ENCODE results near the gene MT1A.
"Not testable (repeated sequence)": the region's sequence is repeated elsewhere in the genome, so short reads cannot be mapped to it uniquely, and the experiment has no call there.

Gene MT1A

DNA sequence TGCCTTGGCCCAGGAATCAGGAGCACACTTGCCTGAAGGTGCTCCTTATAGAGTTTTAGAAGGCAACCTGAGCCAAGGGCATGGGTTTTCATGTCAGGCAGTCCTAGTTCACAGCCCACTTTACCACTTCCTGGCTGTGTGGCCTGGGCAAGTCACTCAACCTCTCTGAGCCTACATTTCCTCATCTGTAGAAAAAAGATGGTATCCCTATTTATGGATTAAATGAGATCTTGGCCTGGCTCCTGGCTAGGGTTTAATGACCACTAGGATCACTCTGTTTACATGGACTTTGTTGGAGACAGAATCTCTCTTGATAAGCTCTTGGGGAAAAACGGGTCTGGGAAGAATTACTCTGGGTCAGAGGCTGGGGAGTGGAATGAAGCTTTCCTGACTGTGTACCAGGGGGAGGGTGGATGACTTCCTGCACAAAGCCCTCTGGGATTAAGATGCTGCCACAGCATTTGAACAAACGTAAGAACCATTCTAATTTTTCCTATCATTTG lies 27.8 kb upstream of the MT1A start:
- DNase-seq = no peak

DNA sequence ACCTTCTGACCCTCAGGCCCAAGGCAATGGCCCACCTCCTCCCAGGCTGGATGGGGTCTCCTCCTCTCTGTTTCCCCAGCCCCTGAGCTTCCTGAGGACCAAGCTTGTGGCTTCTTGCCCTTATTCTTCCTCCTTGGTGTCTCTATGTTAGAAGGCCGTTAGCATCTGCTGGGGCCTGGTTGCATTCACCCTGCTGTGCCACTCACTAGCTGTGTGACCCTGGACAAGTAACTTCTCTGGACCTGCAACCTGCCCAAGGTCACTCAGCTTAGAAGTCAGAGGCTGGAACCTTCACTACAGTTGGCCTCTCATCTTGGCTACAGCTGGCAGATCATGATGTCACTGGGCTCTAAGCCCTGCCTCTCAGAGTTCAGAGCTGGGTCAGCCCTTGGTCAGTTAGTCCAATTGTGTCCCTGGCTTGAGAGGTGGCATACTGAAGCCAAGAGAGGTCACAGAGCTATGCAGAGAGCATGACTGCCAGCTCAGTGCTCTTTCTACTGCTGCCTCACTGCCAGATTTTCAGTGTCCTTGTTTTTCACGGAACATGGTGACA lies 27.1 kb upstream of the MT1A start:
- DNase-seq = no peak

DNA sequence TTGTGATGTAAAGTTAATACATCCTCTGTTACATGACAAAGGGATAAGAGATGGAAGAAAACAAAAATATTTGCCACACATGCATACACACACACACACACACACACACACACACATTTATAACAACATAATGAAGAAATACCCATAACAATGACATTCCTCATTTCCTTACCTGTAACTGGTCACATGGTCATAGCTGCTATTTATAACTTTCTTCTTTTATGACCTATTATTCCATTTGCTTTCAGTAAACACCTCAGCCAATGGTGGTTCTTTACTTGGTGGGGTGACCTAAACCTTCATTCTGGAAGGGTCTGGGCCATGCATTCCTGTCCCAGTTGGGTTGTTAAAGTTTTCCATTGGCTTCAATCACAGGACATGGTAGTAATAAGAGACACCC lies 24.8 kb upstream of the MT1A start:
- no peak for DNase-seq

DNA sequence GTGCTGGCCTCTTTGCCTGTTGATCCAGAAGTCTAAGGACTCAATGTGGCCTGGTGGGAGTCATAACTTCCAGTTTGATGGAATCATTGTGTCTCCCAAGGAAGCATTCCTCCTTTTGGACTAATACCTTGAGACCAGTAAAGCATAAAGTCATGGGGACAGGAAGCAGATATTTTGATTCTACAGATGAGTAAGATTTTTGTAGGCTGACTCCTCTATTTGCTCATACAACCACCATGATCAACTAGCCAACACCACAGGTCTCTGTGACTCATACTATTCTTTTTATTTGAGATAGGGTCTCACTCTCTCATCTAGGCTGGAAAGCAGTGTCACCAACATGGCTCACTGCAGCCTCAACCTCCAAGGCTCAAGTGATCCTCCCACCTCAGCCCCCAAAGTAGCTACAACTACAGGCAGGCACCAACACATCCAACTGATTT lies 23.9 kb upstream of the MT1A start:
- no peak for DNase-seq

DNA sequence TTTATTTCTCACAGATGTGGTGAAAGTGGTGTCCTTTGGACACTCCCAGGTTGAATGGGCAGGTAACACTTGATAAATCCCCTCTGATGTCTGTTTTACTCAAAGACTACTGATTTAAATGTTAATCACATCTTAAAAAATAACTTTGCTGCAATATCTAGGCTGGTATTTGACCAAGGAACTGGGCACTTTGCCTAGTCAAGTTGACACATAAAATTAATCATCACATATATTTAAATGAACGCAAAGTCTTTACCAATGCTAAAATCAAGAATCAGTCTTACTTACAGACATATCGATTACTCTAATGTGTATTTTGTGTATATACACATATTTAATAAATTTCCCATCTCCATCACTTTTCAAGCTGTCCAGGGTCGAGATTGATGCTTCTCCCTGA lies 23.1 kb upstream of the MT1A start:
- no peak for DNase-seq

DNA sequence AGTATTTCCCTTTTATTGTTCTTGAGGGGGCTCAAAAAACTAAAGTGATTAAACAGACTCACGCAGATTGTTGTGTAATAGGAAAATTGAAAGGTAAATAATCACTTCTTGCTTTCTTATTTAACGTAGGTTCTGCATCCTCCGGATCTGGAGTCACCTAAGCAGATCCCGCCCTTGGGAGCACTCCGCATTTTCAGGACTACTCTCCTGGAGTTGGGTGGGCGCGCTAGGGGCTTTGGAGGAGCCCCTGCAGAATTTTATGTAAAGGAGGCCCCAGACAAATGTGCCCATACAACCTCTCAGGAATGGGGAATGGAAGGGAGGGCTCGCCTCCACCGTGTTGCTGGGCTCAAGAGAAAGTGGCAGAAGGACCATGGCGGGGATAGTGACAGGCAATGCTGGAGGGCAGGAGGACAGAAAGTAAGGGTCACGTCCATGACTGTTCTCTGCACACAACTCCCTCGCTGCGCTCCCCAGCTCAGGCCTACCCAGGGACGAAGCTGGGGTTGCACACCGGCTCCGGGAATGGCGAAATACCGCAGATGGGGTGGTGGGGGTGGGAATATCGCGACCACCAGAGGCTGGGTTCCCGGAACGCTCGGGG lies 21.8 kb upstream of the MT1A start:
- no peak for DNase-seq

DNA sequence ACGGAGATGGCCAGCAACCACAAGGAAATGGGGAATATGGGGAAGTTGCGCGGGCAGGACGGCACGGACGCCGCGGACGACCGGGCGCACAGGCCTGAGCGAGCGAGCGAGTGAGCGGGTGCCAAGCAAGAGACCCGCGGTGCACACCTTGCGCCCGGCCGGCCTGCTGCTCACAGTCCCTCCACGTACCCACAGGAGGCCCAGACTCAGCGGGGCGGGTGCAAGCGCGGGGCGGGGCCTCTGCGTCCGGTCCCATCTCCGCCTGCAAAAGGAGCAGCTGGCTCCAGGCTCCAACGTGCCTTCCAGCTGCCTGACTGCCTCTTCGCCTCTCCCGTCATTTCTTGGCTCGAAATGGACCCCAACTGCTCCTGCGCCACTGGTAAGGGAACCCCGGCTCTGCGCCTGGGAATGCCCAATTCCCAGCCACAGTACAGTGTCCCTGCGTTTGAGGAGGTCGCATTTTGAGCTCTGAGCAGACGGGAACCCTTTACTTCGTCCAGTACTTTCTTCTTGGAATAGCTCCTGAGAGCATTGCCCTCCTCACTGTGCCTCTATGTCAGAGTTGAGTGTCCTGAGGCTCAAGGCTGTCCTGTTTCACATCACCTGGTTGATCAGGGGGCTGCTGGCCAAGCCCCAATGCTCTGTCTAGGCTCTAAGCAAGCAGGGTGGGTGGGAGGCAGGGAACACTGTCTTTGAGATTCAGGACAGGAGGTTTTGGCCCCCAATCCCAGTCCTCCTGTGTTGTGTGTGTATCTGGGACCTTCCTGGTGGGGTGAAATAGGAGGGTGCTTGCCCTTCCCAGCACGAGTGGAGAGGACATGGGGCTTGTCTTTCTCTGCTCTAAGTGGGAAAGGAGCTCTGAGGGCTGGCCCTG lies 21.0 kb upstream of the MT1A start:
- DNase-seq = peak; percentile 53

DNA sequence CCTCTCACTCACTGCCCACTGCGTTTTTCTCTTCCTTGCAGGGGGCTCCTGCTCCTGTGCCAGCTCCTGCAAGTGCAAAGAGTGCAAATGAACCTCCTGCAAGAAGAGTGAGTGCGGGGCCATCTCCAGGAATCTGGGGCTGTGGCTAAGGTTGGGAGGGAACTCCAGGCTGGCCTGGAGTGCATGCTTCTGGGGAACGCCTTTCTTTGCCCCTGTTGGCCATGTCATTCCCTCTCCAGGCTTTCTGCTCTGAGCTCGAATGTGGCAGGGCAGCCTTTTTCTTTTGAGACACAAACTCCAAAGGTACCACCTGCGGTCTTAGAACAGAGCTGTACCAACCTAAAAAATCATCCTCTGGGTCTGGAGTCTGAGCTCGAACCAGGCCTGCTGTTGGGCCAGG lies 20.3 kb upstream of the MT1A start:
- no peak for DNase-seq

DNA sequence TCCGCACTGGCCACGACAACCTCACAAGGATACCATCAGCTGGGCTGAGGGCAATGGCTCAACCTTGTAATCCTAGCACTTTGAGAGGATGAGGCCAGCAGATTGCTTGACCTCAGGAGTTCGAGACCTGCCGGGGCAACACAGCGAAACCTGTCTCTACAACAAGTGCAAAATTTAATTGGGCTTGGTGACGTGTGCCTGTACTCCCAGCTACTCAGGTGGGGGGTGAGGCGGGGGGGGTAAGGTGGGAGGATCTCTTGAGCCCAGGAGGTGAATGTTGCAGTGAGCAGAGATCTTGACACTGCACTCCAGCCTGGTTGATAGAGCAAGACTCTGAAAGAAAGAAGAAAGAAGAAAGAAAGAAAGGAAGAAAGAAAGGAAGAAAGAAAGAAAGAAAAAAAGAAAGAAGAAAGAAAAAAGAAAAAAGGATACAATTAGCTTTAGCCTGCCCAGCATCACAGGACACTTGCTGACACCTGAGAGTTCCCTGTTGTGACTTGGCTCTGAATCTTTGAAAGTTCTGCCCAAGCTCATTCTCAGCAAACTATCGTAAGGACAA lies 18.0 kb upstream of the MT1A start:
- DNase-seq = no peak

DNA sequence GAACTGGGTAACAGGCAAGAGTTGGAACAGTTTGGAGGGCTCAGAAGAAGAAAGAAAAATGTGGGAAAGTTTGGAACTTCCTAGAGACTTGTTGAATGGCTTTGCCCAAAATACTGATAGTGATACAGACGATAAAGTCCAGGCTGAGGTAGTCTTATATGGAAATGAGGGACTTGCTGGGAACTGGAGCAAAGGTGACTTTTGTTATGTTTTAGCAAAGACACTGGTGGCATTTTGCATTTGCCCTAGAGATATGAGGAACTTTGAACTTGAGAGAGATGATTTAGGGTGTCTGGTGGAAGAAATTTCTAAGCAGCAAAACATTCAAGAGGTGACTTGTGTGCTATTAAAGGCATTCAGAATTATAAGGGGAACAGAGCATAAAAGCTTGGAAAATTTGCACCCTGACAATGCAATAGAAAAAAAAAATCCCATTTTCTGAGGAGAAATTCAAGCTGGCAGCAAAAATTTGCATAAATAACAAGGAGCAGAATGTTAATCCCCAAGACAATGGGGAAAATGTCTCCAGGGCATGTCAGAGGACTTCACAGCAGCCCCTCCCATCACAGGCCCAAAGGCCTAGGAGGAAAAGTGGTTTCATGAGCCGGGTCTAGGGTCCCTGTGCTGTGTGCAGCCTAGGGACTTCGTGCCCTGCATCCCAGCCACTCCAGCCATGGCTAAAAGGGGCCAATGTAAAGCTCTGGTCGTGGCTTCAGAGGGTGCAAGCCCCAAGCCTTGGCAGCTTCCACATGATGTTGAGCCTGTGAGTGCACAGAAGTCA lies 16.6 kb upstream of the MT1A start:
- DNase-seq = not testable (repeated sequence)

DNA sequence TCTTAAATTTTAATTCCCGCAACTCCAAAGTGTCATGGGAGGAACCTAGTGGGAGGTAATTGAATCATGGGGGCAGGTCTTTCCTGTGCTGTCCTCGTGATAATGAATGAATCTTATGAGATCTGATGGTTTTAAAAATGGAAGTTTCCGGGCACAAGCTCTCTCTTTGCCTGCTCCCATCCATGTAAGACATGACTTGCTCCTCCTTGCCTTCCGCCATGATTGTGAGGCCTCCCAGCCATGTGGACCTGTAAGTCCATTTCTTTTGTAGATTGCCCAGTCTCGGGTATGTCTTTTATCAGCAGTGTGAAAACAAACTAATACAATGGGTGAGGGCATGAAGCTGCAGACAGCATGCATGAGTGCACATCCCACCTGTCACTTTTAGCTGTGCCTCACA lies 15.3 kb upstream of the MT1A start:
- DNase-seq = not testable (repeated sequence)

DNA sequence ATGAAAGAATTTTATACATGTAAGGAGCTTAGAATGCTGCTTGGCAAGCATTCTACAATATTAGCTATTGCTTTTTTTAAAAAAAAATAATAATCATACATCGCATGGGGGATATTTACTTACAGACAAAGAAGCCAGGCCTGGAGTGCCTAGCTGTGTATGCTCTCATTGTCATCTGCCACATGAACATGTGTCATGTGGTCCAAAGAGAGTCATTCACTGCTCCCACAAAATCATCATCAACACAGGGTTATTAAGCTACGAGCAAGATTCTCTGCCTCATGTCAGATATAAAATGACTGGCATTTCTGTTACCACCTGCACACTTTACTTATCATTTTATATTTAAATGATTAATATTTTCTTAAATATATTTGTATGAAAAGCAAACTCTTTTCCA lies 14.8 kb upstream of the MT1A start:
- no peak for DNase-seq

DNA sequence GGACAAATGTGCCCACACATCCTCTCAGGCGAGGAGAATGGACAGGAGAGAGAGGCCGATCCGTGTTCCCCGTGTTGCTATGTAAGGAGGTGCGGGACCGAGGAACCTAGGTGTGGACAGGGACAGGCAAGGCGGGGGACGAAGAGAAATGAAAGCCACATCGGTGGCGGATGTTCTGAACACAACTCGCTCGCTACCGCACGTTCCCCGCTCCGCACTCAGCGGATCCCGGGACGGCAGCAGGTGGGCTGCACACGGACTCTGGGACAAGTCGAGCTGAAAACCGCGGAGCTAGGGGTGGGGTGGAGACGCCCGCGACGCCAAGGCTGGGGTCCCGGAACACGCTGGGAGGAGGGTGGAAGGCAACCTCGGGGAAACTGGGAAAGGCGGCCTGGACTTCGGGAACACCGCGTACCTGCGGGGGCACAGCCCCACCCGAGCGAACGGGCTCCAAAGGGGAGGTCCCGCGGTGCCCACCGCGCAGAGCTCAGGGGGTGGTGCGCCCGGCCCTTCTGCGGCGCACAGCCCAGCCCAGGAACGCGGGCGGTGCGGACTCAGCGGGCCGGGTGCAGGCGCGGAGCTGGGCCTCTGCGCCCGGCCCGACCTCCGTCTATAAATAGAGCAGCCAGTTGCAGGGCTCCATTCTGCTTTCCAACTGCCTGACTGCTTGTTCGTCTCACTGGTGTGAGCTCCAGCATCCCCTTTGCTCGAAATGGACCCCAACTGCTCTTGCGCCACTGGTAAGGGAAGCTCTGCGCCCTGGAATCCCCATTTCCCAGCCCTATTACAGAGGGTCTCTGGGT lies 13.1 kb upstream of the MT1A start, which contains the start of gene MT1E:
Gene MT1E (plus strand): TSS at position 642 of the 803 bp plus-strand sequence. CDS start 71 bp downstream, at position 713.
- peak; percentile 58 for DNase-seq

DNA sequence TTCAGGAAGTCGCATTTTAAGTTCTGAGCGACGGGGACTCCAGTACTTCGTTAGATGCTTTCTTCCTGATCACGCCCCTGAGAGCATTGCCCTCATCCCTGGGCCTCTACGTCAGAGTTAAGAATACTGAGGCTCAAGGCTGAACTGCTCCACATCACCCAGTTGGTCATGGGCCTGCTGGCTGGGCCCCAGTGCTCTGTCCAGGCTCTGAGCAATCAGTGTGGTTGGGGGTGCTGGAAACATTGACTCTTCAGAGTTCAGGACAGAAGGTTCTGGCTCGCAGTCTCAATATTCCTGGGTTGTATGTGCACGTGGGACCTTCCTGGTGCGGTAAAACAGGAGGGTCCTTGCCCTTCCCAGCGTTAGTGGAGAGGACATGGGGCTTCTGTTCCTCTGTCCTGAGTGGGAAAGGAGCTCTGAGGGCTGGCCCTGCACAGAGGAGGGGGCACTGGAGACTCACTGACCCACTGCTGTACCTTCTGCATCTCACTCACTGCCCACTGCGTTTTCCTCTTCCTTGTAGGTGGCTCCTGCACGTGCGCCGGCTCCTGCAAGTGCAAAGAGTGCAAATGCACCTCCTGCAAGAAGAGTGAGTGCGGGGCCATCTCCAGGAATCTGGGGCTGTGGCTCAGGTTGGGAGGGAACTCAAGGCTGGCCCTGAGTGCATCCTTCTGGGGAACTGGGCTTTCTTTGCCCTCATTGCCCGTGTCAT lies 12.4 kb upstream of the MT1A start:
- no peak for DNase-seq

DNA sequence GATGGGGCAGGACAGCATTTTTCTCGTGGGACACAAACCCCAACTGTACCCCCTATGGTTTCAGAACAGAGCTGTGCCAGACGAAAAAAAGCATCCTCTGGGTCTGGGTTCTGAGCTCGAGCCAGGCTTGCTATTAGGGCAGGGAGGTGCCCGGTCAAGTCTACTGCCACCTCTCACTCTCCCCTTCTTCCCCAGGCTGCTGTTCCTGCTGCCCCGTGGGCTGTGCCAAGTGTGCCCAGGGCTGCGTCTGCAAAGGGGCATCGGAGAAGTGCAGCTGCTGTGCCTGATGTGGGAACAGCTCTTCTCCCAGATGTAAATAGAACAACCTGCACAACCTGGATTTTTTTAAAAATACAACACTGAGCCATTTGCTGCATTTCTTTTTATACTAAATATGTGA lies 11.8 kb upstream of the MT1A start:
- DNase-seq = no peak

DNA sequence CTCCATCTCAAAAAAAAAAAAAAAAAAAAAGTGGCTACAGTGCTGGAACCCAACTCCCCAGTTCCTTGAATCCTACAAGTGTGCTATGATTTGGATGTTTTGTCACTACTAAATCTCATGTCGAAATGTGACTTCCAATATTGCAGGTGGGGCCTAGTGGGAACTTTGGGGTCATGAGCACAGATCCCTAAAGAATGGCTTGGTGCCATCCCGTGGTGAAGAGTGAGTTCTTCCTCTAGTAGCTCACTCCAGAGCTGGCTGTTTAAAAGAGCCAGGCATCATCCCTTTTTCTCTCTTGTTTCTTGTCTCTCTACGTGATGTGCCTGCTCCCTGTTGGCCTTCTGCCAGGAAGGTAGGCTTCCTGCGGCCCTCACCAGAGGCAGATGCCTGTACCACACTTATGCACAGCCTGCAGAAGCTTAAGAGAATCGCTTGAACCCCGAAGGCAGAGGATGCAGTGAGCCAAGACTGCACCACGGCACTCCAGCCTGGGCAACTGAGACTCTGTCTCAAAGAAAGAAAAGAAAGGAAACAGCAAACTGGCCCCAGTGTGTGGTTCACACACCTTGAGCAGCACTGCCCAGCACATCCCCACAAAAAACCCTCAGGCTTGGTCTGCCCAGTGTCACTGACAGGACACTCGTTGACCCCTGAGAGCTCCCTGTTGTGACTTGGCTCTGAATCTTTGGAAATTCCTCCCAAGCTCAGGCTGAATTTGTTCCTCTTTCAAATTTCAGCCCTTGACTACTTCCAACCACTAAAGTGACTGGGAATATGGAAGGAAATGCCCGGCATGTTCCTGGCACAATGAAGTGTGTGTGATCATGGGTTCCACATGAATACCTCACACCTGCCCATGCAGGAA lies 9.7 kb upstream of the MT1A start:
- no peak for DNase-seq

DNA sequence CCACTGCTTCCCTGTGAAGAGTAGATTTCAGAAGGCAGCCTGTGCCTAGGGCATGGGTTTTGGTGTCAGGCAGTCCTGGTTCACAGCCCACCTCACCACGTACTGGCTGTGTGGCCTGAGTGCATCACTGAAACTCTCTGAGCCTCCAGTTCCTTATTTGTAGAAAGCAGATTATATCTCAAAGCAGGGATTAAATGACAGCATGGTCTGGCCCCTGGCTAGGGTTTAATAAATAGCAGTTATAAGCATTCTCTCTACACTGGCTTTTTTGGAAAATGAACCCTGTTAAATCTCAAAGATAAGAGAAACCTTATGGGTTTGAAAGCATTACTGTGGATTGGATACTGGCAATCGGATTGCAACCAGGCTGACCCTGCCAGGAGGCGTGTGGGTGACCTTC lies 8.9 kb upstream of the MT1A start:
- no peak for DNase-seq

DNA sequence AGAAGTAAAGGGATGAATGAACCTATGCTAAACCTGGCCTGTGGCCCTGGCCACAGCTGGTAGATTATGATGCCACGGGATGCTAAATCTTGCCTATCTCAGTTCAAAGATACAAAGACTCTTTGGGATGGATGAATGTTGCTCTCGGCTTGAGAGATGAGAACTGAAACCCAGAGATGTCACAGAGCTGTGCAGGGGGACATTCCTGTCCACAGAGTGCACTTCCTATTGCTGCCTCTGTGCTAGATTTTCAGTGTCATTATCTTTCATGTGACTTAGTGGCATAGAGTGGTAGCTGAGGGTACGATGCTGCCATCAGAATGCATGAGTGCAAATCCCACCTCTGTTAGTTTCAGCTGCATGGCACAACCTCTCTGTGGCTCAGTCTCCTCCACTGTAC lies 8.3 kb upstream of the MT1A start:
- no peak for DNase-seq

DNA sequence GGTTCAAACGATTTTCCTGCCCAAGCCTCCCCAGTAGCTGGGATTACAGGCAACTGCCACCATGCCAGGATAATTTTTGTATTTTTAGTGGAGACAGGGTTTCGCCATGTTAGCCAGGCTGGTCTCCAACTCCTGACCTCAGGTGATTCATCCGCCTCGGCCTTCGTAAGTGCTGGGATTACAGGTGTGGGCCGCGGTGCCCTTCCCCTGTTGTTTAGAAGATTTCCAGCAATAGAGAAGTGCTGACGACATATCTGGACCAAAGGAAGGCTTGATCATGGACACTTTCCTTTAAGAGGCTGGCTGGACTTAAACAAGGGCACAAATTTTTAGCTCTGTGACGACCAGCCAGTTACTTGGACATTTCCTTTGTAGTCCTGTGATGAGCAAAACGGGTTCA lies 7.3 kb upstream of the MT1A start:
- DNase-seq = no peak

DNA sequence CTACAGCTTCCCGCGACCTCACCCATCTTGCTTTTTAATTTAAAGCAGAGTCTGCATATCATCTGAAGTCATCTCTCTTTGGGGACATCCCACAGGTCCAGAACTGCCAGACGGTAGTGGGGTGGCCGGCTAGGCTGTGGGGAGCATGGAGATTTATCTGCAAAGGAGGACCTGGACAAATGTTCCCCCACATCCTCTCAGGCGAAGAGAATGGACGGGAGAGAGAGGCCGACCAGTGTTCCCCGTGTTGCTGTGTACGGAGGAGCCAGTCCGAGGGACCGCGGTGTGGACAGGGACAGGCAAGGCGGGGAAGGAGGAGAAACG lies 6.7 kb upstream of the MT1A start:
- no peak for DNase-seq

Measured in activated T-cell treated with anti-CD3 and anti-CD28 coated beads, Interleukin-2, amount 50 U/mL, for 1 hour (primary cell).